NCI-H446 (cell line): ENCODE data around the gene ARRB1.
"Not testable (repeated sequence)": the region's sequence is repeated elsewhere in the genome, so short reads cannot be mapped to it uniquely, and the experiment has no call there.

Experiments used
- DNase-seq, 2 experiments: peaks; one replicate each; lab custom pipeline; 2025; lab: John Stamatoyannopoulos, UW

Gene ARRB1

GRCh38 chr11:75344186-75344585, 7.3 kb downstream of the ARRB1 start:
- no peak for DNase-seq

GRCh38 chr11:75342966-75343870, 8.2 kb downstream of the ARRB1 start:
- no peak for DNase-seq

GRCh38 chr11:75342231-75342918, 9.1 kb downstream of the ARRB1 start:
- peak; percentile 46 to 71 for DNase-seq

- DNase-seq, result peak; percentile 30 to 76
Observed at GRCh38 chr11:75341612-75342011, 9.8 kb downstream of the ARRB1 start.

- DNase-seq, result no peak
Observed at GRCh38 chr11:75339685-75340409, 11.6 kb downstream of the ARRB1 start.

GRCh38 chr11:75338516-75339208, 12.8 kb downstream of the ARRB1 start:
- no peak for DNase-seq

GRCh38 chr11:75337195-75337654, 14.2 kb downstream of the ARRB1 start:
- DNase-seq, result no peak

- DNase-seq, result peak in 1 of 2 experiments; percentile 57
Observed at GRCh38 chr11:75334976-75335375, 16.5 kb downstream of the ARRB1 start.

- no peak for DNase-seq
Observed at GRCh38 chr11:75334402-75334891, 17.0 kb downstream of the ARRB1 start.

- peak in 1 of 2 experiments; percentile 62 for DNase-seq
Observed at GRCh38 chr11:75333807-75334140, 17.7 kb downstream of the ARRB1 start.

- no peak for DNase-seq
Observed at GRCh38 chr11:75333022-75333806, 18.2 kb downstream of the ARRB1 start.

GRCh38 chr11:75331761-75332160, 19.7 kb downstream of the ARRB1 start:
- DNase-seq, result not testable (repeated sequence)

- DNase-seq, result not testable (repeated sequence)
Observed at GRCh38 chr11:75331304-75331703, 20.2 kb downstream of the ARRB1 start.

GRCh38 chr11:75330886-75331285, 20.6 kb downstream of the ARRB1 start:
- DNase-seq, result not testable (repeated sequence)

GRCh38 chr11:75330291-75330690, 21.2 kb downstream of the ARRB1 start:
- no peak for DNase-seq

- peak; percentile 99 for DNase-seq
Observed at GRCh38 chr11:75328426-75329277, 22.8 kb downstream of the ARRB1 start.

- DNase-seq, result no peak
Observed at GRCh38 chr11:75326439-75326810, 25.0 kb downstream of the ARRB1 start.

GRCh38 chr11:75325713-75326438, 25.6 kb downstream of the ARRB1 start:
- DNase-seq, result peak in 1 of 2 experiments; percentile 60

- no peak for DNase-seq
Observed at GRCh38 chr11:75324740-75325139, 26.7 kb downstream of the ARRB1 start.
